Gastroesophageal sphincter (tissue), 3 donors: ENCODE results near the gene SMG6.

Experiments
- CTCF ChIP-seq, 4 experiments: fragments of 200-600 bp in 2 of 4; fragments of 450-650 bp in 2 of 4; sonication (generic) in 1 of 4; IDR thresholded peaks; one replicate each; pipeline ENCODE4 v1.5.1; 2017 to 2019; ENCODE audit warnings: antibody characterized with exemption in 4 of 4, mild to moderate bottlenecking in 2 of 4, moderate library complexity in 2 of 4
- POLR2A ChIP-seq, 2 donors: fragments of 450-650 bp; IDR thresholded peaks; one replicate each; pipeline ENCODE4 v1.6.1; 2017; ENCODE audit warnings: antibody characterized with exemption in 2 of 2, mild to moderate bottlenecking in 2 of 2, moderate library complexity in 1 of 2
- POLR2AphosphoS5 ChIP-seq: sonication (generic); formaldehyde crosslinking; IDR thresholded peaks from one replicate; pipeline ENCODE4 v1.6.1; 2017; ENCODE audit warnings: antibody characterized with exemption

GRCh38 chr17:2011411-2012371 lies 291.9 kb downstream of the SMG6 start:
- TF ChIP-seq CTCF (IDR thresholded peaks at IDR 0.05) (no peak), POLR2A (IDR thresholded peaks at IDR 0.05) (no peak), POLR2AphosphoS5 (no peak)
